HepG2 (cell line): ENCODE measurements around the gene TCEA3. TPM values are rescaled to one million over a fixed set of nuclear protein-coding genes. Genes with fewer than 3 reads are reported as not detected.

Experiments used
- RAD21 ChIP-seq: fragments of 450-650 bp; formaldehyde crosslinking; IDR thresholded peaks from 2 replicates; pipeline ENCODE4 v1.5.0; 2020; ENCODE audit warnings: mild to moderate bottlenecking
- ZBTB40 ChIP-seq, 2 experiments: fragments of 450-650 bp in 1 of 2; sonication (generic) in 1 of 2; formaldehyde crosslinking in 1 of 2; IDR thresholded peaks; 2 replicates each; pipeline versions ENCODE4 v1.6.1 to v1.8.0; 2016 to 2022; ENCODE audit warnings: antibody characterized with exemption in 1 of 2, mild to moderate bottlenecking in 1 of 2, missing genetic modification reagents in 1 of 2
- ZNF138 ChIP-seq: sonication (generic); formaldehyde crosslinking; IDR thresholded peaks from 2 replicates; pipeline ENCODE4 v1.5.0; 2020; ENCODE audit warnings: mild to moderate bottlenecking, low read depth, missing genetic modification reagents
- ZNF646 ChIP-seq: sonication (generic); formaldehyde crosslinking; IDR thresholded peaks from 2 replicates; pipeline ENCODE4 v1.9.0; 2021; ENCODE audit warnings: mild to moderate bottlenecking, missing genetic modification reagents
- ZNF710 ChIP-seq: sonication (generic); formaldehyde crosslinking; IDR thresholded peaks from 2 replicates; pipeline ENCODE4 v1.5.0; 2020; ENCODE audit warnings: mild to moderate bottlenecking, missing genetic modification reagents, borderline replicate concordance
- ZNF800 ChIP-seq: sonication (generic); formaldehyde crosslinking; IDR thresholded peaks from 2 replicates; pipeline ENCODE4 v1.4.0; 2020; ENCODE audit warnings: missing genetic modification reagents
- polyA plus RNA-seq, 8 experiments: library from polyadenylated mRNA; depleted of rRNA in 3 of 8; stranded (reverse) in 7 of 8; unstranded in 1 of 8; fragments of >200 nt; fragmentation: Illumina TruSeq in 4 of 8; extraction: Trizol in 4 of 8; gene quantifications; 2 replicates each; pipeline versions ENCODE4 v1.2.1 to v1.2.3, GENCODE V29; 2011 to 2016; ENCODE audit warnings: low read depth in 4 of 8, missing spikeins in 1 of 8, mixed read lengths in 1 of 8; ENCODE audit not compliant: insufficient read depth in 1 of 8
- total RNA-seq, 5 experiments: library from RNA; depleted of rRNA; stranded (reverse); fragments of >200 nt; fragmentation: Illumina TruSeq; extraction: Trizol; gene quantifications; 2 replicates each; pipeline ENCODE4 v1.2.3, GENCODE V29; 2016; ENCODE audit warnings: low read depth in 1 of 5

Gene TCEA3
- total and polyA plus RNA-seq, 2 of the 13 experiments (the other 11 are each of a cell fraction or from before 2014, with no cell fraction given), result 55.5 to 84.6 TPM

- TF ChIP-seq ZBTB40 (IDR thresholded peaks at IDR 0.05), result no peak
- TF ChIP-seq ZBTB40 (CRISPR knock-in tag; IDR thresholded peaks at IDR 0.05), result peak; percentile 49; the same call in 1 of the 2 replicates
- 0 out of 2 replicates have a peak, but pooled peaks have one; percentile 23 for TF ChIP-seq ZNF646 (CRISPR knock-in tag)
- peak; percentile 51 for TF ChIP-seq RAD21 (CRISPR knock-in tag)
- TF ChIP-seq ZNF138 (CRISPR knock-in tag), result no peak
- TF ChIP-seq ZNF710 (CRISPR knock-in tag), result no peak
- TF ChIP-seq ZNF800, result peak; percentile 23; the same call in 1 of the 2 replicates
These were observed 55.8 kb downstream of the TCEA3 start (continued) for GRCh38 chr1:23368562-23369334.
